BJ (cell line): Measurements from ENCODE around the gene CHST9. TPM values are rescaled to one million over a fixed set of nuclear protein-coding genes. Genes with fewer than 3 reads are reported as not detected.

Source experiments
- CTCF ChIA-PET: fragments of 350-600 bp; formaldehyde crosslinking; extraction: SDS; loops from one replicate; lab custom pipeline; 2021; ENCODE audit warnings: antibody characterized with exemption, inconsistent platforms; lab: Yijun Ruan, JAX
- POLR2A ChIA-PET: fragments of 300-600 bp; sonication (Branson Sonifier 250); formaldehyde crosslinking; extraction: SDS; loops from one replicate; lab custom pipeline; 2021; ENCODE audit warnings: antibody characterized with exemption; lab: Charles Lee
- DNase-seq: peaks from one replicate; pipeline ENCODE4 v3.0.0-alpha.2; 2011; ENCODE audit warnings: low read depth
- H3K27me3 ChIP-seq: 2 replicates; pipeline ENCODE4 v1.6.0; 2011; ENCODE audit warnings: low read length; ENCODE audit not compliant: control insufficient read depth, insufficient read depth
- H3K36me3 ChIP-seq: 2 replicates; pipeline ENCODE4 v1.5.1; 2011; ENCODE audit warnings: low read length; ENCODE audit not compliant: control insufficient read depth, insufficient read depth
- H3K4me3 ChIP-seq: 2 replicates; pipeline ENCODE4 v1.5.1; 2011; ENCODE audit warnings: low read depth, mild to moderate bottlenecking, control low read depth, low read length
- CTCF ChIP-seq: IDR thresholded peaks from 2 replicates; pipeline ENCODE4 v1.5.1; 2011; ENCODE audit warnings: low read depth, mild to moderate bottlenecking, control low read depth, inconsistent platforms, low read length, moderate library complexity; ENCODE audit not compliant: insufficient read depth
- polyA plus RNA-seq: library from polyadenylated mRNA; depleted of rRNA; stranded (reverse); fragments of >200 nt; gene quantifications from 2 replicates; pipeline ENCODE4 v1.2.3, GENCODE V29; 2011

Gene CHST9
- polyA plus RNA-seq, 1 experiment: not detected

GRCh38 chr18:27033722-27034121, 151.4 kb downstream of the CHST9 start:
- no peak for DNase-seq
- no peak for TF ChIP-seq CTCF
- POLR2A ChIA-PET: no interaction called here
- H3K27me3 ChIP-seq: no peaks in the 10 kb centered on the region
- CTCF ChIA-PET: no interaction called here
- no peak overlapping the region for H3K4me3 ChIP-seq
- H3K36me3 ChIP-seq: no peaks in the 10 kb centered on the region

- POLR2A ChIA-PET: no interaction called here
- no peaks in the 10 kb centered on the region for H3K36me3 ChIP-seq
- CTCF ChIA-PET: no interaction called here
These were observed 154.7 kb downstream of the CHST9 start for GRCh38 chr18:27030421-27030820.

GRCh38 chr18:27022477-27022876, 162.6 kb downstream of the CHST9 start:
- H3K4me3 ChIP-seq: no peak overlapping the region
- TF ChIP-seq CTCF: no peak
- POLR2A ChIA-PET: no interaction called here
- CTCF ChIA-PET: no interaction called here
- no peaks in the 10 kb centered on the region for H3K36me3 ChIP-seq
- no peaks in the 10 kb centered on the region for H3K27me3 ChIP-seq
- DNase-seq: no peak

More at GRCh38 chr18:27030421-27030820, 154.7 kb downstream of the CHST9 start:
- Histone ChIP-seq H3K27me3 (no peaks in the 10 kb centered on the region), H3K4me3 (no peak overlapping the region)
- TF ChIP-seq CTCF: no peak
- no peak for DNase-seq

- peak; percentile 10; the same call in 1 of the 2 replicates for TF ChIP-seq CTCF
- POLR2A ChIA-PET: interaction anchor here (0.6 kb wide), 1 partner anchor 20 kb away, joined by 7 read pairs; no protein-coding TSS in a partner anchor
- CTCF ChIA-PET: no interaction called here
- Histone ChIP-seq H3K36me3 (no peaks in the 10 kb centered on the region), H3K27me3 (no peaks in the 10 kb centered on the region), H3K4me3 (no peak overlapping the region)
- DNase-seq: no peak
These were observed 167.1 kb downstream of the CHST9 start for GRCh38 chr18:27017901-27018500.

GRCh38 chr18:27014841-27015240, 170.3 kb downstream of the CHST9 start:
- no peak for DNase-seq
- H3K36me3 ChIP-seq: no peaks in the 10 kb centered on the region
- no peak for TF ChIP-seq CTCF
- POLR2A ChIA-PET: no interaction called here
- H3K4me3 ChIP-seq: no peak overlapping the region
- no peaks in the 10 kb centered on the region for H3K27me3 ChIP-seq
- CTCF ChIA-PET: no interaction called here
